HEK293 (cell line): ENCODE results near the gene WDR12.

ENCODE experiments used
- SETDB1 ChIP-seq: IDR thresholded peaks from one replicate; pipeline ENCODE4 v1.6.1; 2017; ENCODE audit warnings: mild to moderate bottlenecking, low read length, moderate library complexity, mixed read lengths; ENCODE audit not compliant: insufficient read length
- TF ChIP-seq, protein P1 (sequence below): fragments of 450-650 bp; formaldehyde crosslinking; IDR thresholded peaks from 2 replicates; pipeline ENCODE4 v1.5.1; 2016; ENCODE audit warnings: missing biosample characterization, missing genetic modification characterization
- TF ChIP-seq, protein P2 (sequence below): fragments of 450-650 bp; formaldehyde crosslinking; IDR thresholded peaks from 2 replicates; pipeline ENCODE4 v1.5.1; 2016; ENCODE audit warnings: missing biosample characterization, missing genetic modification characterization

DNA sequence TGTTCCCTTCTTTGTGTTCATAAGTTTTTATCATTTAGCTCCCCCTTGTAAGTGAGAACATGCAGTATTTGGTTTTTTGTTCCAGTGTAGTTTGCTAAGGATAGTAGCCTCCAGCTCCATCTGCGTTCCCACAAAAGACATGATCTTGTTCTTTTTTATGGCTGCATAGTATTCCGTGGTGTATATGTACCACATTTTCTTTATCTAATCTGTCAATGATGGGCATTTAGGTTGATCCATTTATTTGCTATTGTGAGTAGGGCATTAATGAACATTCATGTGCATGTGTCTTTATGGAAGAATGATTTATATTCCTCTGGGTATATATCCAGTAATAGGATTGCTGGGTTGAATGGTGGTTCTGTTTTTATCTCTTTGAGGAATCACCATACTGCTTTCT is 34.0 kb upstream of the WDR12 start:
- TF ChIP-seq, protein P1, sequence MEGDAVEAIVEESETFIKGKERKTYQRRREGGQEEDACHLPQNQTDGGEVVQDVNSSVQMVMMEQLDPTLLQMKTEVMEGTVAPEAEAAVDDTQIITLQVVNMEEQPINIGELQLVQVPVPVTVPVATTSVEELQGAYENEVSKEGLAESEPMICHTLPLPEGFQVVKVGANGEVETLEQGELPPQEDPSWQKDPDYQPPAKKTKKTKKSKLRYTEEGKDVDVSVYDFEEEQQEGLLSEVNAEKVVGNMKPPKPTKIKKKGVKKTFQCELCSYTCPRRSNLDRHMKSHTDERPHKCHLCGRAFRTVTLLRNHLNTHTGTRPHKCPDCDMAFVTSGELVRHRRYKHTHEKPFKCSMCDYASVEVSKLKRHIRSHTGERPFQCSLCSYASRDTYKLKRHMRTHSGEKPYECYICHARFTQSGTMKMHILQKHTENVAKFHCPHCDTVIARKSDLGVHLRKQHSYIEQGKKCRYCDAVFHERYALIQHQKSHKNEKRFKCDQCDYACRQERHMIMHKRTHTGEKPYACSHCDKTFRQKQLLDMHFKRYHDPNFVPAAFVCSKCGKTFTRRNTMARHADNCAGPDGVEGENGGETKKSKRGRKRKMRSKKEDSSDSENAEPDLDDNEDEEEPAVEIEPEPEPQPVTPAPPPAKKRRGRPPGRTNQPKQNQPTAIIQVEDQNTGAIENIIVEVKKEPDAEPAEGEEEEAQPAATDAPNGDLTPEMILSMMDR (tag by site-specific recombination), result no peak
- TF ChIP-seq, protein P2, sequence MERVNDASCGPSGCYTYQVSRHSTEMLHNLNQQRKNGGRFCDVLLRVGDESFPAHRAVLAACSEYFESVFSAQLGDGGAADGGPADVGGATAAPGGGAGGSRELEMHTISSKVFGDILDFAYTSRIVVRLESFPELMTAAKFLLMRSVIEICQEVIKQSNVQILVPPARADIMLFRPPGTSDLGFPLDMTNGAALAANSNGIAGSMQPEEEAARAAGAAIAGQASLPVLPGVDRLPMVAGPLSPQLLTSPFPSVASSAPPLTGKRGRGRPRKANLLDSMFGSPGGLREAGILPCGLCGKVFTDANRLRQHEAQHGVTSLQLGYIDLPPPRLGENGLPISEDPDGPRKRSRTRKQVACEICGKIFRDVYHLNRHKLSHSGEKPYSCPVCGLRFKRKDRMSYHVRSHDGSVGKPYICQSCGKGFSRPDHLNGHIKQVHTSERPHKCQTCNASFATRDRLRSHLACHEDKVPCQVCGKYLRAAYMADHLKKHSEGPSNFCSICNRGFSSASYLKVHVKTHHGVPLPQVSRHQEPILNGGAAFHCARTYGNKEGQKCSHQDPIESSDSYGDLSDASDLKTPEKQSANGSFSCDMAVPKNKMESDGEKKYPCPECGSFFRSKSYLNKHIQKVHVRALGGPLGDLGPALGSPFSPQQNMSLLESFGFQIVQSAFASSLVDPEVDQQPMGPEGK (tag by site-specific recombination), result no peak
- TF ChIP-seq SETDB1, result no peak
